ENCODE results near the gene HRK. TPM values are rescaled to one million over a fixed set of nuclear protein-coding genes. Genes with fewer than 3 reads are reported as not detected.

HRK gene
- total RNA-seq: 3.5 TPM in 2 replicates

- no peaks in the 10 kb centered on the region for H3K36me3 ChIP-seq (ENCODE audit: control insufficient read depth, insufficient read depth, low read length)
- DNase-seq (ENCODE audit: low read depth): no peak
- H3K4me3 ChIP-seq (ENCODE audit: low read depth, low read length): peak within 1 kb of the TSS; percentile 17
- TF ChIP-seq CTCF (IDR thresholded peaks at IDR 0.05; ENCODE audit: insufficient read depth, low read length, poor library complexity, severe bottlenecking): no peak
- H3K27me3 ChIP-seq (ENCODE audit: control insufficient read depth, insufficient read depth, low read length): peaks cover 63% of the 10 kb centered on the region
Observed at GRCh38 chr12:116881325-116881876, at the start of gene HRK. Gene HRK, minus strand, starts transcription at chr12:116881441. Its CDS starts 134 bp downstream, at chr12:116881307.

DNA sequence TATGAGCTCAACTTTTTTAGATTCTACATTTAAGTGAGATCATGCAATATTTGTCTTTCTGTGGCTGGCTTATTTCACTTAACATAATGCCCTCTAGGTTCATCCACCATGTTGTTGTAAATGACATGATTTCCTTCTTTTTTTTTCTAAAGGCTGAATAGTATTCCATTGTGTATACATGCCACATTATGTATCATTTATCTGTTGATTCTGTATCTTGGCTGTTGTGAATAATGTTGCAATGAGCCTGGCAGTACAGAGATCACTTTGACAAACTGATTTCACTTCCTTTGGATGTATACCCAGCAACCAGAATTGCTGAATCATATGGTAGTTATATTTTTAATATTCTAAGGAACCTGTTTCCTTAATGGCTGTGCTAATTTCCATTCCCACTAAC lies 48.6 kb upstream of the HRK start:
- Histone ChIP-seq H3K4me3 (ENCODE audit: low read depth, low read length) (no peak overlapping the region), H3K36me3 (ENCODE audit: control insufficient read depth, insufficient read depth, low read length) (no peaks in the 10 kb centered on the region), H3K27me3 (ENCODE audit: control insufficient read depth, insufficient read depth, low read length) (no peaks in the 10 kb centered on the region)
- no peak for TF ChIP-seq CTCF (IDR thresholded peaks at IDR 0.05; ENCODE audit: insufficient read depth, low read length, poor library complexity, severe bottlenecking)
- no peak for DNase-seq (ENCODE audit: low read depth)

DNA sequence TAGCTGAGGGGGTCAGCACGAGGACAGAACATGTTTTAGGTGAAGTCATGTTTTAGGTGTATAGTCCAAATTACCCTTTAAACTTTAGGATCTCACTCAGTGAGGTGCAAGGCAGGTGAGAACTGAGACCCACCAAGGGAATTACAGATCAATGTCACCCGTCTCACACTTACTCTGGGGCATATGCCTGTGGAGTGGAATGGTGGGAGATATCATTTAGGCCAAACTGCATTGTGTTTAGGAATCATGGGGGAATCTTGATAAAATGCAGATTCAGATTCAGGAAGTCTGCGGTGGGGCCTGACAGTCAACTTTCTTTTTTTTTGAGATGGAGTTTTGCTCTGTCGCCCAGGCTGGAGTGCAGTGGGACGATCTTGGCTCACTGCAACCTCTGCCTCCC lies 47.3 kb upstream of the HRK start:
- no peak for TF ChIP-seq CTCF (IDR thresholded peaks at IDR 0.05; ENCODE audit: insufficient read depth, low read length, poor library complexity, severe bottlenecking)
- no peak for DNase-seq (ENCODE audit: low read depth)

DNA sequence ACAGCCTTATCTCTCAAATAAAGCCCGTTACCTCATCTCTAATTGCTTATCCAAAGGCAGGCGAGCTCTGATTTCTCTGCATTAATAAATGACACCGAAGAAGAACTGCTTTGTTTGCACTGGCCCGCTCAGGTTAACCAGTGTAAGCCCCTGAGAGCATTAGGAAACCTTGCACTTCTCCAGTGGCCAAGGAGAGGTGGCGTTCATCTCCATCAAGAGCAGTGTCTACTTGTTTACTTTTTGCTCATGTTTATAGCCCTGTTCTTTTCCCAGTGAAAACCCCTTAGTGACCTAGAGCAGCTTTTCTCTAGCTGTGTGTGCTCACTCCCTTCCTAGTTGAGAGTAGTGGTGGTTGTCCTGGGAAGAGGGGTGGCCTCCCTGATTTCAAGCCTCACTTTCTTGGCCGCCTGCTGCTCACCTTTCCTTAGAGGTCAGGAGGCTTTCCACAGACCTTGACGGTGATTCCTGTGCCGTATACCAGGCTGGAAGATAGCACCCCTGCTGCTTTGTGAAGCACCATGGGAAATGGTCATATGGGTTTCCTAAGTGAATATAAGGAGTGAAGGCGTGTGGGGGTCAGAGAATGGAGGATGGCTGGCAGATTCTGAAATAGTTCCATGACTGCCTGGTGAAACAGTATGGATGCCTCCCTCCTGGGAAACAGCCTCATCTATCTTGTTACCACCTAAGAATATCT lies 46.2 kb upstream of the HRK start:
- Histone ChIP-seq H3K27me3 (ENCODE audit: control insufficient read depth, insufficient read depth, low read length) (no peaks in the 10 kb centered on the region), H3K36me3 (ENCODE audit: control insufficient read depth, insufficient read depth, low read length) (no peaks in the 10 kb centered on the region), H3K4me3 (ENCODE audit: low read depth, low read length) (no peak overlapping the region)
- DNase-seq (ENCODE audit: low read depth): no peak
- TF ChIP-seq CTCF (IDR thresholded peaks at IDR 0.05; ENCODE audit: insufficient read depth, low read length, poor library complexity, severe bottlenecking): no peak

More for the DNA sequence above, 47.3 kb upstream of the HRK start:
- no peak overlapping the region for H3K4me3 ChIP-seq (ENCODE audit: low read depth, low read length)
- no peaks in the 10 kb centered on the region for H3K27me3 ChIP-seq (ENCODE audit: control insufficient read depth, insufficient read depth, low read length)
- no peaks in the 10 kb centered on the region for H3K36me3 ChIP-seq (ENCODE audit: control insufficient read depth, insufficient read depth, low read length)

DNA sequence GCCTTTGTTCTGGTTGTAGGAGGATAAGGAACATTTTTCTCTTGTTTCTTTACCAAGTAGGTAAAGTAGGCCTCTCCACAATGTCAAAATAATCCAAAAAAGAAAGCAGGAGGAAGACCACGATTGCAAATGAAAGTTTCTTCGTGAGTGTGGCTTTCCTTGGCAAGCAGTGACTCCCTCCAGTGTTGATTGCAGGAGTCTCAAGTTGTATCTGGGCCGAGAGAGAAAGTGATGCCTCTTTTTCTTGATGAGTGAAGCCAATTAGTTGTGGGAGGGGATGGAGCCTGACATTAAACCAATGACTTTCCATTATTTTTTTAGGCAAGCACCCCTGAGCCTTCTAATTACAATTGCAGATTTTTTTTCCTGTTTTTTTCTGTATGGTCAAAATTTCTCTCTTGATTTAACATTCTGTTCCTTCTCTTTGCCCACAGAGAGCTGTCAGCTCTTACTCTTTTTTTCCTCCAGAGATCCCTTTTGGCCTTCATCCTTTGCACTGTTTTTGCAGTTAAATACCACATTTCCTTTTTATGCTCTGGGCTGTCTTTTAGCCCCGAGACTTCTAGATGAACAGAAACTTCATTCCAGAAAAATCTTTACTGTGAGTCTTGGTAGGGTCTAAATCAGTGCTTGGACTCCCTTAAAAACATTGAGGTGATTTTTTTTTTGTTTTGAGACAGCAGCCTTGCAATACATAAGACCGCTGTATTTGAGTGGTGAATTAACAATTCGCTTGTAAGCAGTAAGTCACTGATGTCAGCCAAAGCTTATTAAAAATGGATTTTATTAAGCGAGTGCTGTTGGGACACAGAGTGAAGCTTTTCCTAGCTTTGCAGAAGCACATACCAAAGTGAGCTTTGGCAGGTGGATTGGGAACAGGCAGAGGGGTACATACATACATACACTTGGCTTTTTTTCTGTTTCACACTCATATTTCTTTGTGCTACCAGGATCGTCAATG lies 45.3 kb upstream of the HRK start:
- no peak for TF ChIP-seq CTCF (IDR thresholded peaks at IDR 0.05; ENCODE audit: insufficient read depth, low read length, poor library complexity, severe bottlenecking)
- Histone ChIP-seq H3K4me3 (ENCODE audit: low read depth, low read length) (no peak overlapping the region), H3K36me3 (ENCODE audit: control insufficient read depth, insufficient read depth, low read length) (no peaks in the 10 kb centered on the region), H3K27me3 (ENCODE audit: control insufficient read depth, insufficient read depth, low read length) (no peaks in the 10 kb centered on the region)
- no peak for DNase-seq (ENCODE audit: low read depth)
